Epidermal melanocyte (primary cell): ENCODE results near the gene KIAA1755.

ENCODE experiments used
- DNase-seq: peaks from one replicate; pipeline ENCODE4 v3.0.0; 2011; ENCODE audit warnings: low spot score; ENCODE audit not compliant: insufficient read length

Gene KIAA1755

GRCh38 chr20:38207621-38208020 lies 52.9 kb downstream of the KIAA1755 start:
- no peak for DNase-seq

DNA sequence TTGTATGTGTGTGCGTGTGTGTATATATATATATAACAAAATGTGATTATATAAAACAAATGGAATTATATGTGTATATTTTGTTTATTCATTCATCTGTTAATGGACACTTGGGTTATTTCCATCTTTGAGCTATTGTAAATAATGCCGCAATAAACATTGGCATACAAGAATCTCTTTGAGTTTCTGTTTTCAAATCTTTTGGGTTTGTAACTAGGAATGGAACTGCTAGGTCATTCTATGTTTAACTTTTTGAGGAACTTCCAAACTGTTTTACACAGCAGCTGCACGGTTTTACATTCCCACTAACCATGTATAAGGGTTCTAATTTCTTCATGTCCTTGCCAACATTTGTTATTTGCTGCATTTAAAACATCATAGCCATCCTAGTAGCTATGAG lies 55.5 kb downstream of the KIAA1755 start:
- no peak for DNase-seq

DNA sequence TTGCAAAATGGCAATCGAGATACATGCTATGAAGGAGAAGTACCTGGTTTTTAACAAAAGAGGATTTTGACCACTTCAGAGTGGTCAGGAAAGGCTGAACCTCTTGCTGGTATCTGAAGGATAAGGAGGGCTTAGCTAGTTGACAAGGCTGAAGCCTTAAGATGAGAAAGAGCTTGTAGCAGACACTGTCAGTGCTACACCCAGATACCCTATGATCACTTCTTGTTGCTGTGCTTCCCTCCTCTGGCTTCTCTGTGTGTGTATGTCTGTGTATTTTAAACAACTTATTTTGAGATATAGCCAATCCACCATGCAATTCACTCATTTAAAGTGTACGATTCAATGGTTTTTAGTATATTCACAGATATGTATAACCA lies 56.6 kb downstream of the KIAA1755 start:
- no peak for DNase-seq

DNA sequence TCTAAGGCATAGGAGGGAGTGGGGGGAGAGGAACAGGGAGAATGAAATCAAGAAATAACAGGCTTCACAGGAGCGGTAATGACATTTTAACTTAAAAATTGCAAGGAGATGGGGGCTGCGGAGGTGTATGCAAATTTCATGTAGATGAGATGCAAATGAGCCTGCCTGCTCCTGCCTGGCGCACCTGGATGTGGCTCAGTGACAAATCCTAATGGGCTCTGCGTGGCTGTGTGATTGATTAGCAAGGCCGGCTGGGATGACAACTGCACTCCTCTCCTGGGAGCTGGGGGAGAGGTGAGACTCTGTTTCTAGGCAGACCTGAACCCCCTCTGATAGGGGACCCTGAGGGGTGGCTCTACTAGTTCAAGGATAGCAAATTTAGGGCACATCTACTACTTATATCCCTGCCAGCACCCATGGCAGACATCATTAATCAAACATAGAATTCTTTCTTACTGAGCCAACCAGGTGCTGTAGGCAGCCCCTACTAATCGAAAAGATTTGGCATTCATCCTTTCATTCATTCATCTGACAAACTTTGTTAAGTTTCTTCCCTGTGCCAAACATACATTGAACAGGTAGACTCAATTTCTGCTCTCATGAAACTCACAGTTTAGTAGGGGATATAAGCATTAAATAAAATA lies 57.1 kb downstream of the KIAA1755 start:
- DNase-seq: no peak

- DNase-seq: no peak
Observed at GRCh38 chr20:38202982-38203293, 57.6 kb downstream of the KIAA1755 start.

DNA sequence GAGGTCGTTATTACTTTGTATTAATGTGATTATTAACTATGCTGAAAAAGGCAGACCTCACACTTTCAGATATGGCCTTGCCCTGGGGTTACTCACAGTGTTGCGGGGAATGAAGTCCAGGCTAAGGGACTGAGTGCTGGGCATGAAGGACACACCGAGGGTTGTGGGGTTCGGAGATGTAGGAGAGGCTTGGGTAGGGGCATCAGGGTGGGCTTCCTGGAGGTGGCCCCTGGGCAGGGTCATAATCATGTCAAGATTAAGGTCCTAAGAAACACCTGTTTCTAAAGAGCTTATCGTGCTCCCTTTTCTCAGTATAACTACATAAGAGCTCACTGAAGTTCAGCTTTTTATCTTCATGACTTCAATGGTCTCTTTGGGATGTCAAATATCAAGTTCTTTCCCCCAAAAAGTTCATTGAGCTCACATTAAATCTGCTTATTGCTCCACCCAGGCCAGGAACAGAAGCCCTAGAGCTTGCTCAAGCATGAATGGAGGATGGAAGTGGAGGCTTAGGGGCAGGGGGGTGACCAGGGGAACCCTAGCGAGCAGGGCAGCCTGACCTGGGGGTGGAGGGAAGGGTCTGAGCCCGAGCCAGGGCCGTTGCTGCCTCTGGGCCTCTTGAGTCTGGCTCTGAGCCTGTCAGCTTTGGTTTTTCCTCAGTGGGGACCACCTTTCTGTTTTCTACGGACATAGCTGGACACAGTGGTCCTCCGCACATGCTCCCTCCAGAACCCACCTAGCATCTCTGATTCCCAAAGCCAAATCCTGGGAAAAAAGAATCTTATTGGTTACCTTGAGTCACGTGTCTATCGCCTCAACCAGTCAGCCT lies 58.2 kb downstream of the KIAA1755 start:
- no peak for DNase-seq

GRCh38 chr20:38201356-38201755 lies 59.2 kb downstream of the KIAA1755 start:
- DNase-seq: no peak

GRCh38 chr20:38200646-38201045 lies 59.9 kb downstream of the KIAA1755 start:
- no peak for DNase-seq

GRCh38 chr20:38199501-38200390 lies 60.8 kb downstream of the KIAA1755 start:
- no peak for DNase-seq

- no peak for DNase-seq
Observed at GRCh38 chr20:38198238-38198861, 62.2 kb downstream of the KIAA1755 start.

- DNase-seq: no peak
Observed at GRCh38 chr20:38197619-38198018, 62.9 kb downstream of the KIAA1755 start.

- no peak for DNase-seq
Observed at GRCh38 chr20:38197217-38197616, 63.3 kb downstream of the KIAA1755 start.

- DNase-seq: no peak
Observed at GRCh38 chr20:38196592-38196991, 63.9 kb downstream of the KIAA1755 start.

- no peak for DNase-seq
Observed at GRCh38 chr20:38196076-38196475, 64.5 kb downstream of the KIAA1755 start.

DNA sequence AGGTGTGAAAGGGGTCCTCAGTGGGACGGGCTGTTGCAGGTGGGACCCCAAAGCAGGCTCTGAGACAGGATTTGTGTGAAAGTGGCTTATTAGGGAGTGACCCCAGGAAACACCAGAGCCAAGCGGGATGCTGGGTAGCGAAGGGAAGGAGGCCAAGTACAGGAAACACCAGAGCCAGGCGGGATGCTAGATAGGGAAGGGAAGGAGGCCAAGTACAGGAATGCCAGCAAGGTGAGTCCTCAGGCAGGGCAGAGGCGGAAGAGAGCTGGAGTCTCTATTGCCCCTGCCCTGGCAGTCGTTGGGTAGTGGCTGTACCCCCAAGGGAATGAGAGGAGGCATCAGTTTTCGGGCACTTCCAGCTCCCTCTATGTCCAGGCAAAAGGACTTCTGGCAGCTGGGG lies 65.0 kb downstream of the KIAA1755 start:
- no peak for DNase-seq

GRCh38 chr20:38194971-38195504 lies 65.5 kb downstream of the KIAA1755 start:
- no peak for DNase-seq

GRCh38 chr20:38193586-38194105 lies 66.9 kb downstream of the KIAA1755 start:
- DNase-seq: no peak

GRCh38 chr20:38192323-38192885 lies 68.1 kb downstream of the KIAA1755 start:
- DNase-seq: no peak

DNA sequence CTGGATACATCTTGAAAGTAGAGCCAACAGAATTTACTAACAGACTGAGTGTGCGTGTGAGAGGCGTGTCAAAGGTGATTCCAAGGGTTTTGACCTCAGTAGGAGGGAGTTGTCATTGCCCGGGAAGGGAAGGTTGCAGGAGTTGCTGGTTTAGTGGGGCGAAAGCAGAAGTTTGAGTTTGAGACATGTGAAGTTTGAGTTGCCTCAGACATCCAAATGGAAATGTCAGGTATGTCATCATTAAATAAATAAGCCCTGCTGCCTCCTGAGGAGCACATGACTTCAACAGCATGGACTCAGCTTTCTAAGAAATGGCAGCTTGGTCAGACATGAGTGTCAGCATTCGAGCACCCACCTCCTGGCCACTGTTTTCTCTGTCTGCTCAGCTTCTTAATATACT lies 68.9 kb downstream of the KIAA1755 start:
- no peak for DNase-seq

- DNase-seq: no peak
Observed at GRCh38 chr20:38190936-38191371, 69.6 kb downstream of the KIAA1755 start.

DNA sequence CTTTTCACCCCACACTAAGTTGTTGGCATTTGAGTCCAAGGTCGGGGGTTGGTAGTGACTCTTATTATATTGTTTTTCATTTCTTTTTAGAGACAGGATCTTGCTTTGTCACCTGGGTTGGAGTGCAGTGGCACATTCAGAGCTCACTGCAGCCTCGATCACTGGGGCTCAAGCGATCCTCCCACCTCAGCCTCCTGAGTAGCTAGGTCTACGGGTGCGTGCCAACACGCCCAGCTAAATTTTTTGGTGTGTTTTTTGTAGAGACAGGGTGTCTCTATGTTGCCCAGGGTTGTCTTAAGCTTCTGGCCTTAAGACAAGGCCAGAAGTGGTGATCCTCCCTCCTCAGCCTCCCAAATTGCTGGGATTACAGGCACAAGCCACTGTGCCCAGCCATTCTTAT lies 70.4 kb downstream of the KIAA1755 start:
- no peak for DNase-seq
